ENCODE data around the gene HS2ST1. TPM values are rescaled to one million over a fixed set of nuclear protein-coding genes. Genes with fewer than 3 reads are reported as not detected.
"Not testable (repeated sequence)": the region's sequence is repeated elsewhere in the genome, so short reads cannot be mapped to it uniquely, and the experiment has no call there.

Gene HS2ST1
- total RNA-seq, 1 experiment from 2014 or later = 7.8 TPM

- no peak overlapping the region for H3K4me3 ChIP-seq
- no peak for DNase-seq
- H3K9me3 ChIP-seq = no peaks in the 10 kb centered on the region
- no peaks in the 10 kb centered on the region for H3K36me3 ChIP-seq
- H3K27me3 ChIP-seq = no peaks in the 10 kb centered on the region
These were observed 142.5 kb downstream of the HS2ST1 start for GRCh38 chr1:87056974-87057373.

- Histone ChIP-seq H3K4me3 (no peak overlapping the region), H3K9me3 (peaks cover 8% of the 10 kb centered on the region), H3K27me3 (no peaks in the 10 kb centered on the region), H3K36me3 (no peaks in the 10 kb centered on the region)
- no peak for DNase-seq
These were observed 143.9 kb downstream of the HS2ST1 start for GRCh38 chr1:87058343-87058649.

- no peak for DNase-seq
- Histone ChIP-seq H3K27me3 (no peaks in the 10 kb centered on the region), H3K36me3 (no peaks in the 10 kb centered on the region), H3K4me3 (no peak overlapping the region), H3K9me3 (peaks cover 8% of the 10 kb centered on the region)
These were observed 147.3 kb downstream of the HS2ST1 start for GRCh38 chr1:87061742-87062156.

GRCh38 chr1:87062687-87063086, 148.3 kb downstream of the HS2ST1 start:
- Histone ChIP-seq H3K27me3 (no peaks in the 10 kb centered on the region), H3K9me3 (peaks cover 8% of the 10 kb centered on the region), H3K4me3 (no peak overlapping the region), H3K36me3 (no peaks in the 10 kb centered on the region)
- no peak for DNase-seq

GRCh38 chr1:87064309-87064708, 149.9 kb downstream of the HS2ST1 start:
- peaks cover 8% of the 10 kb centered on the region for H3K9me3 ChIP-seq

GRCh38 chr1:87064986-87065385, 150.6 kb downstream of the HS2ST1 start:
- no peaks in the 10 kb centered on the region for H3K27me3 ChIP-seq
- no peak for DNase-seq
- H3K9me3 ChIP-seq = peaks cover 8% of the 10 kb centered on the region
- no peaks in the 10 kb centered on the region for H3K36me3 ChIP-seq
- no peak overlapping the region for H3K4me3 ChIP-seq

More at GRCh38 chr1:87064309-87064708, 149.9 kb downstream of the HS2ST1 start:
- H3K27me3 ChIP-seq = no peaks in the 10 kb centered on the region
- DNase-seq = no peak
- H3K36me3 ChIP-seq = no peaks in the 10 kb centered on the region
- H3K4me3 ChIP-seq = no peak overlapping the region

- not testable (repeated sequence) for H3K27me3 ChIP-seq, DNase-seq, H3K36me3 ChIP-seq, H3K4me3 ChIP-seq, H3K9me3 ChIP-seq
These were observed 152.3 kb downstream of the HS2ST1 start for GRCh38 chr1:87066708-87067107.

GRCh38 chr1:87072411-87072810, 158.0 kb downstream of the HS2ST1 start:
- Histone ChIP-seq H3K36me3 (no peaks in the 10 kb centered on the region), H3K4me3 (no peak overlapping the region), H3K27me3 (no peaks in the 10 kb centered on the region), H3K9me3 (no peaks in the 10 kb centered on the region)
- DNase-seq = no peak

- Histone ChIP-seq H3K36me3 (no peaks in the 10 kb centered on the region), H3K9me3 (no peaks in the 10 kb centered on the region), H3K27me3 (no peaks in the 10 kb centered on the region), H3K4me3 (no peak overlapping the region)
- DNase-seq = no peak
These were observed 158.5 kb downstream of the HS2ST1 start for GRCh38 chr1:87072904-87073303.

GRCh38 chr1:87074001-87074795, 159.8 kb downstream of the HS2ST1 start:
- no peaks in the 10 kb centered on the region for H3K27me3 ChIP-seq
- H3K4me3 ChIP-seq = no peak overlapping the region
- DNase-seq = no peak

GRCh38 chr1:87077959-87078639, 163.7 kb downstream of the HS2ST1 start:
- DNase-seq = no peak
- H3K9me3 ChIP-seq = no peaks in the 10 kb centered on the region

More at GRCh38 chr1:87074001-87074795, 159.8 kb downstream of the HS2ST1 start:
- no peaks in the 10 kb centered on the region for H3K36me3 ChIP-seq
- no peaks in the 10 kb centered on the region for H3K9me3 ChIP-seq

GRCh38 chr1:87084244-87084836, 169.9 kb downstream of the HS2ST1 start:
- Histone ChIP-seq H3K4me3 (no peak overlapping the region), H3K27me3 (no peaks in the 10 kb centered on the region), H3K9me3 (no peaks in the 10 kb centered on the region), H3K36me3 (no peaks in the 10 kb centered on the region)
- DNase-seq = no peak

More at GRCh38 chr1:87077959-87078639, 163.7 kb downstream of the HS2ST1 start:
- no peaks in the 10 kb centered on the region for H3K27me3 ChIP-seq
- no peaks in the 10 kb centered on the region for H3K36me3 ChIP-seq
- no peak overlapping the region for H3K4me3 ChIP-seq

- no peak for DNase-seq
- Histone ChIP-seq H3K27me3 (no peaks in the 10 kb centered on the region), H3K4me3 (no peak overlapping the region), H3K36me3 (no peaks in the 10 kb centered on the region), H3K9me3 (no peaks in the 10 kb centered on the region)
These were observed 171.7 kb downstream of the HS2ST1 start for GRCh38 chr1:87086120-87086519.

GRCh38 chr1:87089070-87089736, 174.8 kb downstream of the HS2ST1 start:
- Histone ChIP-seq H3K9me3 (no peaks in the 10 kb centered on the region), H3K27me3 (no peaks in the 10 kb centered on the region), H3K36me3 (no peaks in the 10 kb centered on the region)

GRCh38 chr1:87089823-87090222, 175.4 kb downstream of the HS2ST1 start:
- Histone ChIP-seq H3K4me3 (no peak overlapping the region), H3K9me3 (no peaks in the 10 kb centered on the region), H3K27me3 (no peaks in the 10 kb centered on the region), H3K36me3 (no peaks in the 10 kb centered on the region)
- DNase-seq = no peak

More at GRCh38 chr1:87089070-87089736, 174.8 kb downstream of the HS2ST1 start:
- no peak overlapping the region for H3K4me3 ChIP-seq
- no peak for DNase-seq

GRCh38 chr1:87091425-87091824, 177.0 kb downstream of the HS2ST1 start:
- H3K9me3 ChIP-seq = no peaks in the 10 kb centered on the region
- H3K36me3 ChIP-seq = no peaks in the 10 kb centered on the region
- H3K4me3 ChIP-seq = no peak overlapping the region
- no peaks in the 10 kb centered on the region for H3K27me3 ChIP-seq
- no peak for DNase-seq

GRCh38 chr1:87092846-87093245, 178.4 kb downstream of the HS2ST1 start:
- Histone ChIP-seq H3K27me3 (no peaks in the 10 kb centered on the region), H3K9me3 (no peaks in the 10 kb centered on the region), H3K36me3 (no peaks in the 10 kb centered on the region), H3K4me3 (no peak overlapping the region)
- no peak for DNase-seq
